ENCODE measurements around the gene CHRNA7.

The CHRNA7 gene

DNA sequence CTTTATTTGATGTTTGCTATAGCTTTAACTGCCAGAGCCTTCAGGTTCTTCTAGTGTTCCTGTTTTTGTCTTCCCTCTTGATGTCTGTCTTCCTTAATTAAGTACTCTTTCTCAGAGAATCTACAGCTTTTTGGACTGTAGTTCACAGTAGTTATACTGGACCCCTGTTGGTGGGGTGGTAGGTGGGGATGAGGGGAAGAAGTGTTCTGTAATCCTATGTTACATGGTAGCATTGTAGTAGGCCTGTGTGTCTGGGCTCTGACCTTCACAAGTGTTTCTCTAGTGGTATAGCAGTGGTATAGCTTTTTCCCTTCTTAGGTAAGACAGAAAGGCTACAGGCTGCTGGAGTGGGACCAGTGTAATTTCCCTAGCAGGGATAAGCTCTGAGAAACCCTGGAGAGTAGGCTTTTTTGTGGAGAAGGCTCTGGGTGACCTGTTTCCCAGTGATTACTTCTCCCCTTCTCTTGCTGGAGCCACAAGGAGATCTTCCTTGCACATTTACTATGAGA is 59.6 kb downstream of the CHRNA7 start:
- DNase-seq = no peak

DNA sequence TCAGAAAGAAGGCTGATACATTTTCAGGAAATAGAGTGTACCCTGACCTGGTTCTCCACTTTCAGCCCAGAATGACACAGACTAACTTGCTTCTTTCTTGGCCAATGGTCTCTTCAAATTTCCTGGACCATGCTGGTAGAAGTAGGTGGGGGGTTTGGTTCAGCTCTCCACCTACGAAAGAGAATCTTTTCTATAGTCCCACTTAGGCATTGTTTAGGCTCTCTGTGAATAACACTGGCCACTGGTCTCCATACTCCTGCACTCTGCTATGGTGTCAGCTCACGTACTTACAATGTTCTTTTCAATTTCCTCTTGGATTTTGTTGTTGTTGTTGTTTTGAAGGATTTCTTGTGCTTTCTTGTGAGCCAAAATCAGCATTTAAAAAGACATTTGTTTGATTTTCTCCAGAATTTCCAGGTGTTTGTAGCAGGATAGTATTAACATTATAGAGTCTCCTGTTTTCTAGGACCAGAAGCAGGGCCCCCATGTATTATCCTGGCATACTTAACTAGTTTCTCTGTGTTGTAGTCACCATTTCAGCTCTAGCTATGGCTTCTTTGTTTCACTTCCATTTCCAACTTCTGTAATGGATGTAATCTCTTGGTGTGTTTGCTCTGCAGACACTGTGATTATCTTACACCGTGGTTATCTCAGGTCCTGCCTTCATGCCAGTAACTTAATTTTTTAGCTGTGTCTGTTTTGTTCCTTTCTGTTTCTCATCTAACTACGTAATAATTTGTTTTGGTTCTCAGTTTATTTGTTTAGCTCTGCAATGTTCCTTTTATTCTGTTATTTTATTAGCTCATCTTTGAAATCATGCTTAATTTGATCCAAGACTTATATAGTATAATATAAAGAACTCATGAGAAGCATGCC is 61.4 kb downstream of the CHRNA7 start:
- no peak for DNase-seq

DNA sequence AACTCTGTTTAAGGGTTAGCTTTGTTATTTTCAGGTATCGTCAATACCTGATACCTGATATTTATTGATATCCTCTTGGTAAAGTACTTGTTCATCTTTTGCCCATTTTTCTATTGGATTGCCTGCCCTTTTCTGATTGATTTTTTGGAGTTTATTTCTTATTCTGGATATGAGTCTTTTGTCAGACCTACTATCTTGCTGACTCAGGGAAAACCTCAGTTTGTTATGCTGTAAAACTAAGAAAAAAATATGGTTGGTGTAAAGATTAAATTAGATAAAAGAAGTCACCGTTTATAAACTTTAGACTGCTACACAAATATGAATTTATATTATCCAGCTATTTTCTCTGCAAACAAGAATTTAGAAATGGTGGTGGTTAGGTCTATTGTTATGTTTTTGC is 65.9 kb downstream of the CHRNA7 start:
- DNase-seq = no peak

DNA sequence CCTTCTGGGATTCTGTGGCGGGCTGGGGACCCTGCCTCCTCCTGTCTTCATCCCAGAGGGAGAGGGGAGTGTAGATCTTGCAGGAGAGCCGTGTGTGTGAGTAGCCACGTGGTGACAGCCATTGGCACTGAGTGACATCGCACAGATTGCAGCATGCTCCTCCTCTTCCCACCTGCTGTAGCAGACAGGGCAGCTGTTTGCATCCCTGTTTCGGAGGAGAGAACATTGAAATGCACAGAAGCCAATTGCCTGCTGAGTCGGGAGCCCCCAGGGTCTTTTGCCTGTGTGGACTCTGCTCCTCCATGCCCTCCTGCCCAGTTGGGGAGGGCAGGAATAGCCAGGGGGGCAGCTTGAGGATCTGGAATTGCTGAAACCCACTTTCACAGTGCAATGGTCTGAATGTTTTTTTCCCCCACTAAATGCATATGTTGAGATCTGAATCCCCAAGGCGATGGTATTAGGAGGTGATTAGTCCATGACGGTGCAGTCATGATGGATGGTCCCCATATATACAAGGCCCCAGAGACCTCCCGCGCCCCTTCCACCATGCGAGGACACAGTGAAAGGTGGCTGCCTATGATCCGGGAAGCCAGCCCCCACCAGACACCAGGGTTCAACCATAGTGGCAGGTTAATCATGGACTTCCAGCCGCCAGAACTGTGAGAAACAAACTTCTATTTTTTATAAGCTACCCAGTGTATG is 66.8 kb downstream of the CHRNA7 start:
- DNase-seq = no peak

DNA sequence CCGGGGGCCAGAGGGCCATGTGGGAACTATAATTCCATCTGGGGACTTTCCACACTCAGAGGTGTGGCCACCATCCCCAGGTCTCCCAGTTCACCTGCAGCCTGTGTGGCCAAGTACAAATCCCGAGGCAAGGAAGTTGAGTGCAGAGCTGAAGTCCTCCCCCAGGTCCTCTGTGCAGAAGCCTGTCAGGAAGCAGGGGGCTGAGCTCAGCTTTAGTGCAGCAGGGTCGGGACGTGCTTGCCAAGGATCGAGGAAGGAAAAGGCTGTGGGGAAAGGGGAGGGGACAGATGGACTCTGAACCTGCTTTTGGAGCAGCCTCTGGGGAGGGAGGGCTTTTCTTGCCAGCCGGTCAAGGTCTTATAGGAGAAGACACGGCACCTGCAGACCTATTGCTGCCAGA is 67.7 kb downstream of the CHRNA7 start:
- DNase-seq = no peak

DNA sequence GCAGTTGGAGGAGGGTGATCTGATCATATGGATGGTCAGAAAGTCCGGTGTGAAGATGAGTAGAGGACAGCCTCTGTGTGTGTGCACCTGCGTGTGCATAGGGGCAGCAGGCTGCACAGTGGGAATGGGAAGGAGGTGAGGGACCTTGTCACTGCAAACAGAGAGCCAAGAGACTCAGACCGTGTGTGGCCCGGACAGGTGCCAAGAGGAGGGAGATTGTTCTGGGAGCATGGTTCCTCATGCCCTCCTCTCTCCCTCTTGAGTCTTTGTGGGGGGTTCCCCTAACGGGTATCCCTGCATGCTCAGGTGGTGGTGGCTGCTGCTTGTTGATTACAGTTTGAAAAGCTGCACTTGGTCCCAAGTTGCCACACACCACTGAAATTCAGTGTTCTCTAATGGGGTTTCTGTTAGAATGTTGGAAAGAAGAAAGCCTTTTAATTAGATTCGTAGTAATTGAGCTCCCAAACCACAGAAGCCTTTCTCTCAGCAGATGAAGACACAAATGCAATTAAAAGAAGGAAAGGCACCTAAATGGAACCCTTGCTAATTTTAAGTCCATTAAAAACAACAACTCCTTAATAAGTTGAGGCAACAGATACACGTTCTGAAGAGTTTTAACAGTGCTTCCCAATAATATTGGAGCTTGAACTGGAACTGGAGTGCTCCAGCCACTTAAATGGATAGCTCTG is 68.9 kb downstream of the CHRNA7 start:
- no peak for DNase-seq

DNA sequence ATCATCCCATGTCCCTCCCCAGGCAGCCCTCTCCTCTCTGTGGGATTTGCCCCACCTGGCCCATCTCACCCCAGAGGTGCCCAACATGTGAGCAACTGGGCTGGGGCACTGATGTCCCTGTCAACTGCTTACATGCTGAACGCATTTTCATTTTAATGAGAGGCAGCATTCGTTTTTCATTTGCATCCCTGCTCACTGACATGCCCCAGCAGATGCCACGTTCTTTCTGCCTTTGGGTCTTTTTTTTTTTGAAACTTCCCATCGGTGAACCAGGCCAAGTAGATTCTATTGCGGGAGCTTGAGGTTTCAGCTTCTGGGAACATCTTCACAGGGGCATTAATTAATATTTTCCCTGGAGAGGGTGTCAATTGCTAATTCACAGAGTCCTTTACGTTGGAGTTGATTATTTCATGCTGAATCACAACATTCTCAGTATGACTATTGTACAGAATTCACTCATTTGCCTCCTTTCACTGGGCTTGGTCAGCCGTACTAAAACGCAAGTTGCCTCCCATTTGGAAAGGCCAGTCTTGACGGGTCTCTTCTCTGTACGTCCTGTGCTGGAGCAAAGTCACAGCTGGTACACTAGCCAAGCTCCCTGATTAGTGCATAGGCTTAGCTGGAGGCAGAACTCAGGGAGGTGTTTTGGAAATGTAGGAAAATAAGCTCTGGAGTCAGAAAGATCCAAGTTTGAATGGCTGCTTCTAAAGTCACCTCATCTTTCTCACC is 69.8 kb downstream of the CHRNA7 start:
- DNase-seq = no peak

DNA sequence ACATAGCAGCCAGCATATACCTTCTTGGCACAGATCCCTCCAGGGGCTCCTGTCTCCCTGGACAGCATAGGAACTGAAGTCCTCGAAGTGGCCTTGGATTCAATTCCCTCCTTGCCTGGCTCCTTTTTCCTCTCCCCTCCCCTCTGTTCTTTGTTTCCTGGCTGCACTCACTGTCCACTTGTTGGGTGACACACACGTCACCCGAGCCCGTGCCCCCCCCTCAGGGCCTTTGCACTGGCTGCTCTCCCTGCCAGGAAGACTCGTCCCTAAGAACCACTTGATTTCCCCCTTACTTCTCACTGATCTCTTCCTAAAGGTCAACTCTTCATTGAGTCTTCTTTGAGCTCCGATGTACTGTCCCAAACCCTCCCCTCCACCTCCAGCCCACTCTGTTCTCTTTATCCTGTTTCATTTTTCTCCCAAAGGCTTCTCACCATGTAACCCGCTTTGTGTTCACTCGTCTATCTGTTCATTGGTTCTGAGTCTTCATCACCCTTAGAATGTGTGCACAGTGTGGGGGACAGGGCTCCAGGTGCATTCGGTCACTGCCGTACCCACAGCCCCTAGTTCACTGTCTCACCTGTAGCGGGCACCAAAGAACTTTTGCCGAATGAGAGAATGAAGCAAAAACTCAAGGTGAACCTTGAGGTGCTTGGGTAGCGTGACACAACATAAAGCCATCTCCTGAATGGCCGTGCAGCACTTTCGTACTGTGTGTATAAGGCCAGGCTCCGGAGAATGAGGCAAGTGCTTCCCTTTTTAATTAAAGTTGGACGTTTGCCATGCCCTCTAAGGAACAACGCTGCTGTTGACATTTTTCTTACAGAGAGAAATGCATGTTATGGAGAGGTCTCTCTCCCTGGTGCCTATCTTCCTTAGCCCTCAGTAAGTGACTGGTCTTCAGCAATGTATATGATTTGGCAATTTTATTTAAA is 74.0 kb downstream of the CHRNA7 start:
- no peak for DNase-seq

DNA sequence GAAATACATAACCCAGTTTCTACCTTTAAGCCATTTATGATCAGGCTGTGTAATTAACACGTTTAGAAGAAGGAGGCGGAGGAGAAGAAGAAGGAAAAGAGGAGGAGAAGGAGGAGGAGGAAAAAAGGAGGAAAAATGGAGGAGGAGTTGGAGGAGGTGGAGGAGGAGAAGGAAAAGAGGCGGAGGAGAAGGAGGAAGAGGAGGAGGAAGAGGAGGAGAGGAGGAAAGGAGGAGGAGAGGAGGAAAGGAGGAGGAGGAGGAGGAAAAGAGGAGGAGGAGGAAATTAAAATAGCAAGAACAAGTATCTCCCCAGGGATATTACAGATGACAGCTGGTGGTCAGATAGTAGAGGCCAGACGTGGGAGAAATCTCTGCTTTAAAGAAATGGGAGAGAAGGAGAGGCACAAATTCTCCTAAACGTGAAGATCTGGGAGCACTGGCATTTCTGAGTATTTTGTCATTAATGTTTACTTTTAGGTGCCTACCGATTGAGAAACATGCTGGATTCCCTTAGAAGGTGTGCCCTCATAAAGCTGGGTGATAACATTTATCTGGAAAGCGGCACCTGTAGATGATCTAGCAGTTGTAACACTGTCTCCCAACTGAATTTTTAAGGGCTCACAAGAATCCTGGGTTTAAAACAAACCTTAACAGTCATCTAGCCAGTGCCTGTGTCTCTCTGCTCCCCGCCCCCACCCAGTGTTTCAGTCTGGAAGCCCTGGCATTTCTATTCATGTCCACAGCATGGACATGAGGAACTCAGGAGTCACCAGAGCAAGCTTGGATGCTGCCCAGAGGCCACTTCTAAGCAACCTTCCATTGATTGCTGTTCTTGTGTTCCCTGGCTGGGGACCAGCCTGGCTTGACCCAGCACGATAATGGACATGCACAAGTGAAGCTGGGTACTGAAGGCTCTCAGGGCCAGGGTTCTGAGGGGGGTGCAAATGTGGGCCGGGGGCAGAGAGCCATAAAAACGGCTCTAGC is 75.2 kb downstream of the CHRNA7 start:
- no peak for DNase-seq

DNA sequence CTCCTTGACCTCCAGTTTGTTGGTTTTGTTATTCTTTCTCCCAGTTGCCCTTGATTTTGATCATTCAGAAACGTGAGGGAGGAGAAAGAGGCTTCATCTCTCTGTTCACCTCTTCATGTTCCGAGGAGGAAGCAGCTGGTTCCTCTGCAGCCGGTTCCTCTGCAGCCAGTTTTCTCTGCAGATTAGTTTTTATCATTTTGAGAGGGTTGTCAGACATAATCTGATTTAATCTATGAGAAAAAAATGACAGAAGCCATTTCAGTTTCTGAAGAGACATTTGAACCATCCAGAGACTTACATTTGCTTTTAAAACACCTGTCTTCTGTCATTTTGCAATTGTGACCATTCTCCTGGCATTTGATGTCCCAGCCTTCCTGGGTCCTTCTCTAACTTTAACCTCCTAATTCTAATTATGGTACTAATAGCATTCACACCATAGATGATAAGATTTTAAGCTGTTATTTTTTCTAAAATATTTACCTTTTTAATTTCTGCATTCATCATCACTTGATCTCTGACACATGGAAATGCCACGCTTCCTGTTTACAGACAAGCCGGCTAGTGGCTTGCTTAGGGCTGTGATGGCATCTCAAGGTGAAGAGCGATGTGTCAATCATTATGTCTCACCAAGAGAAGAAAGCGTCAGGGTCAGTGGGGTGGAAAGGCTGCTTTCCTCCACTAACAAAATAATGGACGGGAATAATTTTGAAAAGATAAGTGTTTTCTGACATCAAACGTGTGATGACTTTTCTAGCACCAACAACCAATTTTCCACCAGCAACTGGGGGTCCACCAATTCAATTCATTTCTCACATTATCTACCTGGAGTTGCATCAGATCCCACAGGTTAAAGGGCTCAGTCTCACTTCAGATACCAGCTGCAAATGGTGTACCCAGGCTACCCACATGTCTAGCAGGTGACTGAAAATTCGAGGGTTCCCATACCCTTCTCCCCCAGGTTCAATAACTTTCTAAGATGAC is 76.4 kb downstream of the CHRNA7 start:
- no peak for DNase-seq

DNA sequence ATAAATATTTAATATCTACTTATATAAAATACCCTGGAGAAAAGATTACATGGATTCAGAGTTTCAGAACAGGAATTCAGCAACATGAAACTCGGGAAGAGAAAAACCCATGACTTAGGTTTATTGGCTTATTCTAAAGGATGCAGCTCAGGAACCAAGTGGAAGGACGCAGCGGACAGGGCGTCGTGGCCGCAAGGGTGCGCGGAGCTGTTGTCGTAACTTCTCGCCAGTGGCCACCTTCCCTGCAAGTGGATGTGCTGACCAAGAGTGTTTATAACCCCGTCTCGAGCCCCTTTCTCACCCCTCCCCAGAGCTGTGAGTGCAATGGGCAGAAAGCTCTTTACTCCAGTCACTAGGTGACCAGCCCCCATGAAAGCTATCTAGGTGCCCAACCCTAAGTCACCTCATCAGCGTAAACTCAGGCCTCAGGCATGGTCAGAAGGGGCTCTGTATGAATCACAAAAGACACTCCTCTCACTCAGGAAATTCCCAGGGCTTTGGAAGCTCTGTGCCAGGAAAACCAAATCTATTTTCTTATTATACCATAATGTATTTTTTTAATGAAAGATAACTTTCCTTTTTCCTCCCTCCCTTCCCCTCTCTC is 77.3 kb downstream of the CHRNA7 start:
- DNase-seq = no peak

DNA sequence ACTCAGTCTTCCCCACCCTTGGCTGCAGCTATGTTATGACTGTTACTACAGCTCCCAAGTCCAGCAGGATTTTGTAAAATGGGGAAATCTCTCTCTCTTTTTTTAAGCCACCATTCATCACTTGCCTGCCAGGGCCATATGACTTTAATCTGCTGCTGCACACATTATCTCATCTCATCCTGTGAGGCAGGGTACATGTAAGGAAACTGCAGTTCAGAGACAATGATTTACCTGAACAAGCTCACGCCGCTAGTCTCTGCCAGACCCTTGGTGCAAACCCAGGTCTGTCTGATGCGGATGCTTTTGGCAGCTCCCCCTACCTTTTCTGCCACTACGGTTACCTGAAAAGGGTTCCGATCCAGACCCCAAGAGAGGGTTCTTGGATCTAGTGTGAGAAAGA is 78.3 kb downstream of the CHRNA7 start:
- no peak for DNase-seq

DNA sequence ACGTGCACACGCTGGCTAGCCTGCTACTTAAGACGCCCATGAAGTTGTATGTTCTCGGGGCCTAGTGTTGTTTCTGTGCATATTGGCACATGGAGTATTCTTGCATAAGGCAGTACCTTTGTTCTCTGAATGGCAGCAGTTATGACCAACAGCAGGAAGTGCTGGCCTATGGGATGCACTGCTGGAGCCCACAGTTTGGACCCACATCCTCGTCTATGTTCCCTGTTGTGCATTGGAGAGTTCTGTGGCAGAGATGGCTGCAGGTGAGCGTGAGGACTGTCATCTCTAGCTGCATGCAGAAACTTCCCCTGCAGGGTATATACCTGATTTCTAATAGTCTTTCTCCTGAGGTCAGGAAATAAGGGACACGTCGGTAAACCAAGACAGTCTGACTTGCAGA is 81.8 kb downstream of the CHRNA7 start:
- no peak for DNase-seq

DNA sequence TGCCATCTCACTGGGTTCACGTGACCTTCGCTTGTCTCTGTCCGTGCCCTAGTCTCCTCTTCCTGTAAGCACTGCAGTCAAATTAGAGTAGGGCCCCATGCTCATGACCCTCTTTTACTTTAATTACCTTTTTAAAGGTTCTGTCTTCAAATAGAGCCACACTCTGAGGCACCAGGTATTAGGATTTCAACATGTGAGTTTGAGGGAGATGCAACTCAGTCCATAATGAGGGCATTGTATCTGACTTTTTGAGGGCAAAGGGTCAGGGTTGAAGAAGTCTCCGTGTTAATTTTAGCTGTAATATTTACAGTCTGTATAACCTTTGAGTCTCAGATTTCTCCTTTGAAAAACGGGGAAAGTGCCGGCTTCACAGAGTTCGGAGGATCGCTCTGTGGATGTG is 82.9 kb downstream of the CHRNA7 start:
- DNase-seq = no peak

DNA sequence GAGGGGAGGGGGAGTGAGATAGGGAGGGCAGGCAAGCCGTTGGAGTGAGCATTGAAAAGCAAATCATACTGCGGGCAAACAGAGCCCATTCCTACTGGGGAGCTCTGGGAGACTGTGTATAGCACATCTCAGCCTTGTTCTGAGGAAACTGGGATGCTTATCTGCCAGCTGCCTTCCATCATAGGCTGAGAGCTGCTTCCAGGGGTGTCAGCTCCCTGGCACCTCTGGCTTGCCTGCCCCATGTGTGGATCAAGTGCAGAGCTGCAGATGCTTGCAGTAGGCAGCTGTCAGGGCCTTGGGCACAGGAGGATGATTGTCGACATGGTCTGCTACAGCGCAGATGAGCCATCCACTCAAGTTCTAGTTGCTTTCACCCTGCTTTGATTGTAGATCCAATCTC is 86.8 kb downstream of the CHRNA7 start:
- no peak for DNase-seq

DNA sequence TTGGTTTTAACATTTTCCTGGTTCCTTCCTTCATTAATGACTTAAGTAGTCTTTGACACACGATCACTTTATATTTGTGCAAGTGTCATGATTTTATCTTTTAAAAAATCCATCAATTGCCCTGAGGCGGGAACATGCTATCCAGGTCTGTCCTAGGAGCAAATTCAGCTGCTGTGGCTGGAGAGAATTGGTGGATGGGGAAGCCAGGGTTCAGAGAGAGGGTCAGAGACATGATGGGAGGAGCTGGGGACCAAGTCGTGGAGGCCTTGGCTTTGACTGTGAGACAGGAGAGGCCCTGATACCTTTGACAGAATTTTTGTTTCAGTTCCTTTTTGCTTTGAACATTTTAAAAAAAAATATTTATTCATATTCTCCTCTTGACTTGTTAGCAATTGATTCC is 89.0 kb downstream of the CHRNA7 start:
- no peak for DNase-seq

DNA sequence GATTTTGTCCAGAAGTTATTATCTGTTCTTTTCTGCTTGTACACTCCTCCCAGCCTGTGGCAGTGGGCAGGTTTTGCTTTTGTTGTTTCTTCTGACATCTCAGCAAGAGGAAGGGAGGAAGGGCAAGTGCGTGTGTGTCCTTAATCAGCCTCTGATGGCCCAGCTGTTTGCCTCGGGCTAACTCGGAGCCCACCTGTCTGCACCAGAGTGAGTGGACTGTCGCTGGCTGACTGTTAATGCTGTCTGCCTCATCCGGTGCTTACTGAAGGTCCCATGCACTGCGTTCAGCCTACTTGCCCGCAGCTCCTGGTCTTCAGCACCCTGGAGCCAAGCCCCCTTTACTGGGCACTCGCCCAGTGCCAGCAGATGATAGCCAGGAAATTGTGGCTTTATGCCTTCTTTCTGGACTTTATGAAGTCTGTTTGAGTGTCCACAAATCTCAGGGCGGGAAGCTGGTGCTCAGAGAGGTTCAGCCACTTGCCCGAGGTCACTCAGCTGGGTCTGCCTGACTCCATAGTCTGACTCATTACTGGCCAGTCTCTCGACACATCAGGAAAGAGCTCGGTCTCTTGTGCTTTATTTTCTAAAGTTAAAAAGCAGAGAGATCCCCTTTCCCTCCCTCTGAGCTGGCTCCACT is 89.5 kb downstream of the CHRNA7 start:
- DNase-seq = no peak

All from CD4-positive, alpha-beta T cell treated with Interferon alpha-2 for 1 hour (primary cell).